HG02943 (cell line): Measurements from ENCODE around the gene LFNG.
"Not testable (repeated sequence)": the region's sequence is repeated elsewhere in the genome, so short reads cannot be mapped to it uniquely, and the experiment has no call there.

Experiments used
- ATAC-seq: cut with Tn5 transposase; IDR thresholded peaks from one replicate; pipeline ENCODE4 v1.9.1; 2021; ENCODE audit warnings: mild to moderate bottlenecking, low read depth, moderate library complexity; ENCODE audit not compliant: unreplicated experiment

The LFNG gene

DNA sequence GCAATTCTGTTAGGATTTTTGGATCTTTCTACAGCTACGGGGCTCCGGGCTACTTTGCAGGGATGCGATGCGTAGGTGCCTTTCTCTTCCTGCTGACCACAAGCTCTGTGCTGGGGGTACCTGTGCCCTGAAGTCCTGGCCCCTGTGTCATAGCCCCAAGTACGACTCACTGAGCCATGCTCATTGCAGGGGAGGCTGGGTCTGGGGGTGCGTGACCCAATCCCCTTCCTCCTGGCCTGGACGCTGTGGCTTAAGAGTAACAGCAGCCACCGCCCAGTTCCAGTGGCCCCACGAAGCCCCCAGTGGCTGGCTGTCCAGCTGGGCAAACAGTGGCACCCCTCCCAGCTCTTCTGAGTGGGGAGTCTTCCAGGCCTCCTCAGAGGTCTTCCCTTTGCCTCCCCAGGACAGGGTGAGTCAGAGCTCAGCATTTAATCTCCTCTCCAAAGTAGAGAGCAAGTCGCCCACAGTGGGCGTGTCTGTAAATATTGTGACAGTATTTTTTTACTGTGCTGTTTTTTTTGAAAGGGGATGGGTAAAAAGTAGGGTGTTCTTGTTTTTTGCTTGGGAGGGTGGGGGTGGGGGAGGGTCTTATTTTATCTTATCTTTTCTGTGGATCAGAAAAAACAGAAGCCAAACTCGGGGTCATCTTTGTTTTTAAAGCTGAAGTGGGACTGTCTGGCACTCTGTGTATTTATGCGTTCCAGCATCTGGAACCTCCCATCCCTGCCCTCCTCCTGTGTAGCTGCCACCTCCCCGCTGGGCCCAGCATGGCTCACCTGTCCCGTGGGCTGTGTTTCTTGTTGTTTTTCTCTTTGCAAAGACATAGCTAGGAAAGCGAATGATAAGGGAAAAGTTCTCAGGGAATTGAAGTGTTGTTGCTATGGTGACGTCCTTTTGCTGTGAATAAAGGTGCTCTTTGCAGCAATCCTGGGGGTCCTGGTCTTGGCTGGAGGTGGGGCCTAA, 8.2 kb downstream of the LFNG start:
- no peak for ATAC-seq

DNA sequence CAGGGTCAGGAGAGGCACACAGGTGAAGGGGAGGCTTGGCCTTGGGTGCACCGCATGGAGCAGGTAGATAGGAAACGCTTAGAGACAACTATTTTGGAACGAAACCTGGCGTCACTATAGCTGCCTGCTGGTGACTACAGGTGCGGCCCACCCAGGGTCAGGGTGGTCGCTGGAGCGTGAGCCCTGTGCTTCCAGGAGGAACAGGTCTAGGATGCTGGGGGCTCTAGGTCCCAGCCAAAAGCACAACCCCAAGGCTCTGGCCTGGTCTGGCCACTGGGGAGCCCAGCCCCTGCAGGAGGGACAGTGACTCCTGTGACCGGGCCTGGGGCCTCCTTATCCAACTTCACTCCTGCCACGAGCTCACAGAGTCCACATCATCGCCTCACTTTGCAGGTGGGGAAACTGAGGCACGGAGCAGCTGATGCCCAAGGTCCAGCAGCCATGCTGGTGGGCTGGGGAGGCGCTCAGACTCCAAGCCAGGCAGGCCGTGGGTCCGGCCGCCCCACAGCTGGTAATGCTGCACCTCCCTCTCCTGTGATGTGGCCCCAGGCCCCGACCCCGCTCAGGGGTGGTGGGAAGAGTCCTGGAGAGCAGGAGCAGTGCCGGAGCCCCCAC, 9.0 kb downstream of the LFNG start:
- ATAC-seq: peak; percentile 22

DNA sequence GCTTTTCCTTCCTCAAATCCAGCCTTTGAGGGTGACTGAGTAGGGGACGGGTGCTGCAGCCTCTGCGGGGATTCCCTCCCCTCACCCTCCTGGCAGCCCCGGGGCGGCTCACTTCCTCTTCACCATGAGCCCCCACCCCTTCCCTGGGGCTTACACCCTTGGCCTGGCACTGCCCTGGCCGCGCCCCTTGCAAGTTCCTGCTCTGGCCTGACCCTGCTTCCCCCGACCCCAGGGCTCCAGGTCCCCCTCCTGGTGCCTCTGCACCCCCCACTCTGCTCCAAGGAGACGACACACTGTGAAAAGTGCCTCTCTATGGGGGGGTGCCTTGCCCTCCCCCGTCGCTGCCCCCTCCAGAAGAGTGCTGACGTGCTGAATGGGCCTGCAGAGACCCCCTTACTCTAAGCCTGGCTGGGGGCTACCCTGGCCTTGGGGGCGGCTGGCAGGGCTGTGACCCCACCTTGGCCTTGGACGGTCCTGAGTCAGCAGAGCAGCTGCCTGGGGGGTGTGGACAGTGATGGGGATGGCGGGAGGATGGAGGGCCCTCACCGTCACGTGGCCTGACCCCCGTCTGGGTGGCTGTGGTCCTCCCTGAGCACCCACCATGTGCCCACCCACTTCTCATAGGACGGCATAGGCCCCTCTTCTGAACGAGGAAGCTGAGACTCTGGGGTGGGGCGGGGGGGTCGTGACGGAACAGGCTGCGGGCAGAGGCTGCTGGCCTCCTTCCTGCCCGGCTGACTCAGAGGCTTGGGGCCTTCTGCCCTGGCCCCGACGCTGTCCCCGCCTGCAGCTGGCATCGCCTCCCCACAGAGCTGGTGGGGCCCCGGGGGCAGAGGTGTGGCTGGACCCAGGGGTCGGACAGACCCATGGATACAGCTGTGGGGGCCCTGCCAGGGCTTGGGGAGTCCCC, 9.8 kb downstream of the LFNG start:
- ATAC-seq: peak; percentile 51

DNA sequence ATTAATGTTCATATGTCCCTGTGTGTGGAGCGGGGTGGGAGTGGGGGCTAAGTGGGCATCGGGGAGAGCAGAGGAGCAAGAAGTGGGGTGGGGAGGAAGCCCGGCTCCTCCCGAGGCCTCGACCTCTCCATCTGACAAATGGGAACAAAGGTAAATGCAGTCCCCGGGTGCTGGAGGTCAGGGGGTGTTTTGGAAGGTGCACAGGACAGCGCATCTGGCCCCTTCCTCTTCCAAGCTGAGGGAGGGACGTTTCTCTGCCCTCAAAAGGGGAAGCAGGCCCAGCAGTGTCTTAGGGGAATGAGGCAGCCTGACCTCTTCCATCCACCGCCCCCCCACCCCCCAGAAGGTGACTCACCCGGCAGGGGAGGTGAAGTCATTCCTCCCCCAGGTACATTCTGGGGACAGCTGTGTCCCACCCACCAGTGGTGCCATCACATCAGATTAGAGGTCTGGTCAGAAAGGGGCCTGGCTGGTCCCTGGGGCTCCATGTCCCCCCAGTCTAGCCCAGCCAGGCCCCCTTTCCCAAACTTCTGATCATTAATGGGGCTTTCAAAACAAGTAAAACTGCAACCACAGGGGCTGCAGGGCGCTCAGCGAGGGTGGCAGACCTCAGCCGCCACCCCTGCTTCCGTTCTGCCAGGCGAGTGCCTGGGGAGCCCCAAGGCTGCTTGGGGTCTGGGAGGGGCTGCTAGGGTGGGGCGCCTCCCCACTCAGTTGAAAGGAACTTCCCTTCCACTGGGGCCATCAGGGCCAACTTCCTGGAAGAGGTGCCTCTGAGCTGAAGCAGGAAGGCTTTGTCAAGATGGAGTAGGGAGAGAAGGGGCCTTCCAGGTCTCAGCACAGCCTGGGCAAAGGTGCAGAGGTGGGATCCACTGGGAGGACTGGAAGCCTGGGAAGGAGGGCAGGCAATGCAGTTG, 10.8 kb downstream of the LFNG start:
- no peak for ATAC-seq

DNA sequence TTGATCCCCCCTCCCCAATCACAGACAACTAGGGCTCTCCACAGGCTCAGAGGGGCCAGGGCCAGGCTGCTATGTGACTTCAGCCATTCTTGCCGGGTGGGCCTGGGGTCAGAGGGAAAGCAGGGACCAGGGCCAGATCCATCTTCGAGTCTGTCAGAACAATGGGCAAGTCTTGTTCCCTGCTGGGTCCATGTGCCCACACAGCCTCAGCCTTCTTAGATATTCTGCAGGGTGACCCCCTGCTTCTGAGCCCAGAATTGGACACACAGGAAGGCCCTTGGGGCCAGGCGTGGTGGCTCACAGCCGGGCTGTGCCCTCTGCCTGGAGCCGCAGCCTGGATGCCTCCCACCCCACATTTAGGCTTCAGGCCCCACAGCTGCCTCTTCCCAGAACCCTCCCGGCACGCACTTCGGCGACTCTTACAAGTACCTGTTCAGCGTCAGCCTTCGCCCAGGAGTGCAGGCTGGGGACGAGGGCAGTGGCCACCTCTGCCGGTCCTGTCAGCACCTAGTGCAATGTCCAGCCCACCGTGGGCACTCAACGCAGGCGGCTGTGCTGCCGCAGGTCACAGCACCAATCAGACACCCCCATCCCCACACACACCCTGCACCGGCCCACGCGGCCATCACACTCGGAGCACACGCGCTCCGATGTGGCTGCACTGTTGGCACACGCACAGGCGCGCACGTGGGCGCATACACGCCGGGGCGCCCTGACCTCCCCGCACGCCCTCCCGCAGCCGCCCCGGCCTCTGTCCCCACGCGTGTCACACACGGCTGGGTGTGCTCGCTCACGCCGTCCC, 11.6 kb downstream of the LFNG start:
- not testable (repeated sequence) for ATAC-seq

DNA sequence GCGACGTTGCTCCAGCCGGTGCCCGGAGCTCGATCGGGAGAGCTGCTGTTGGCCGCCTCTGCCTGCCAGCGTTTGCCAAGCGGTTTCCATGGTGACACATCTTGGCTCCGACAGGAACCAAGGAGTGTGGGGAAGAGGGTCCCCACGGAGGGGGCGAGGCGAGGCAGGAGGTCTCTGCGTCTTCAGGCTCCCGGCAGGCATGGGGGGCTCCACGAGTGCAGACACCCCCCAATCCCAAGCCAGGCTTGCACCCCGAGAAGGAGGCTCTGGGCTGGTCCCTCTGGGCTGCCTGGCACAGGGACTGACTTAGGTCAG, 12.2 kb downstream of the LFNG start:
- ATAC-seq: not testable (repeated sequence)

DNA sequence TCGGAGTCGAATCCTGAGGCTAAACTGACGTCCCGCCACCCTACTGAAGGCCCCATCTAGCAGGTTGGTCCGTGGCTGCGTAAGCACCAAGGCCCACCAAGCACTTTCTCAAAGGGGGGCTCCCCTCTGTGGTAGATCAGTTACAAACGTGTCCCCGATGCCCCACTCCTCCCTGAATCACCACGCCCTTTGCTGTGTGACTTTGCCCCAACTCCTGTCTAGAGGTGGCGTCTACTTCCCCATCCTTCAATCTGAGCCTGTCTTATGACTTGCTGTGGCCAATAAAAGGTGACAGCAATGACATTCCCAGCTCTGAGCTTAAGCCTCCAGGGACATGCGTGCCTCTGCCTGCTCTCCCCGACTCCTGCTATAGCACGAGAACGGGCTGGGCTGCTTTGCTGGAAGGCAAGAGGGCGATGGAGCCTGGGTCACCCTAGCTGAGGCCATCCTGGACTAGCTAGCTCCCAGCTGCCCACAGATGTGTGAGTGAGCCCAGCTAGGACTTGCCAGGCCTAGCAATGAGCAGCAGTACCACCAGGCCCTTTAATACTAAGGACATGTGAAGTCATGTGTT, 12.7 kb downstream of the LFNG start:
- not testable (repeated sequence) for ATAC-seq

DNA sequence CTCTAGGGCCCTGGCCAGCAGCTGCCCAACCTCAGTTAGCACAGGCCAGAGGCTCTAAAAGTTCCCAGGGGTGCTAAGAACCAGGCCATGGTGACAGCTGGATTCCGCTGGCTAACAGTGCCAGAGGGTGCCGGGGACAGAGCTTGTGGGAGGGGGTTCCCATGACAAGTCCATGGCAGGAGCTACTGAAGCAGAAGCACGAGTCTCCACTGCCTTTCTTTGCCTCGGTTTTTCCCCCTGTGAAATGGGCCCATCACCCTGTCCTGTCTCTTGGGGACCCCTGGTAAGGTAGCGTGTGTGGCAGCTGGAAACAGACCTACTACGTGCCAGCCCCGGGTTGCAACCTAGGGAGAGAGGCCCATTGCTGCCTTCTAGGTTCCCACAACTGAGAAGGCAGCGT, 13.2 kb downstream of the LFNG start:
- ATAC-seq: not testable (repeated sequence)

DNA sequence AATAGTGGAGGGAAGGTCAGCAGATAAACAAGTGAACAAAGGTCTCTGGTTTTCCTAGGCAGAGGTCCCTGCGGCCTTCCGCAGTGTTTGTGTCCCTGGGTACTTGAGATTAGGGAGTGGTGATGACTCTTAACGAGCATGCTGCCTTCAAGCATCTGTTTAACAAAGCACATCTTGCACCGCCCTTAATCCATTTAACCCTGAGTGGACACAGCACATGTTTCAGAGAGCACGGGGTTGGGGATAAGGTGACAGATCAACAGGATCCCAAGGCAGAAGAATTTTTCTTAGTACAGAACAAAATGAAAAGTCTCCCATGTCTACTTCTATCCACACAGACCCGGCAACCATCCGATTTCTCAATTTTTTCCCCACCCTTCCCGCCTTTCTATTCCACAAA, 14.0 kb downstream of the LFNG start:
- not testable (repeated sequence) for ATAC-seq

DNA sequence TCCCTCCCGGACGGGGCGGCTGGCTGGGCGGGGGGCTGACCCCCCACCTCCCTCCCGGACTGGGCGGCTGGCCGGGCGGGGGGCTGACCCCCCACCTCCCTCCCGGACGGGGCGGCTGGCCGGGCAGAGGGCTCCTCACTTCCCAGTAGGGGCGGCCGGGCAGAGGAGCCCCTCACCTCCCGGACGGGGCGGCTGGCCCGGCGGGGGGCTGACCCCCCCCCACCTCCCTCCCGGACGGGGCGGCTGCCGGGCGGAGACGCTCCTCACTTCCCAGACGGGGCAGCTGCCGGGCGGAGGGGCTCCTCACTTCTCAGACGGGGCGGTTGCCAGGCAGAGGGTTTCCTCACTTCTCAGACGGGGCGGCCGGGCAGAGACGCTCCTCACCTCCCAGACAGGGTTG, 14.6 kb downstream of the LFNG start:
- not testable (repeated sequence) for ATAC-seq

DNA sequence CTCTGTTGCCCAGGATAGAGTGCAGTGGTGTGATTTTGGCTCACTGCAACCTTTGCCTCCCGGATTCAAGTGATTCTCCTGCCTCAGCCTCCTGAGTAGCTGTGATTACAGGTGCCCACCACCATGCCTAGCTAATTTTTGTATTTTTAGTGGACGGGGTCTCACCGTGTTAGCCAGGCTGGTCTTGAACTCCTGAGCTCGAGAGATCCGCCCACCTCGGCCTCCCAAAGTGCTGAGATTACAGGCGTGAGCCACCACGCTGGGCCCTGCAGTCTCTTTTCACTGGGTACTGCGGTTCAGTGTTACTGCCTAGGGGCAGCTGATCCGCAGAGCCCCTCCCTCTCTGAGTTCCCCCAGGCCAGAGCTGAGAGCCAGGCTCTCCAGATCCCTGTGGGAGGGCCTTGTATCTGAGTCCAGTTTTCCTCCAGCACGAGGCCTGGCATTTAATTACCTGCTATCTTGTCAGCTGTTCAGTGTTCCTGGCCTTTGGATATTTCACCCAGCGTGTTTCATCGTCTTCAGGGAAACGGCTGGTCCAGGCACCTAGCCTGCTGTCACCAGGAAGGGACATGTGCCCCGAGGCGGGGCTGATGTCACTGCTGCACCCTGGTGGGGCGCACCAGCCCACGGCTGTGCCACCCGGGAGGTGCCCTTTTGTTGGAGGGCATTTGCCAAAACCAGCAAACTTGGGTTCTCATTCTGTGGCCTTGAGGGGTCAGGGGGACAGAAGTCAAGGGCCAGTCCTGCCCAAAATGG, 16.5 kb downstream of the LFNG start:
- not testable (repeated sequence) for ATAC-seq

DNA sequence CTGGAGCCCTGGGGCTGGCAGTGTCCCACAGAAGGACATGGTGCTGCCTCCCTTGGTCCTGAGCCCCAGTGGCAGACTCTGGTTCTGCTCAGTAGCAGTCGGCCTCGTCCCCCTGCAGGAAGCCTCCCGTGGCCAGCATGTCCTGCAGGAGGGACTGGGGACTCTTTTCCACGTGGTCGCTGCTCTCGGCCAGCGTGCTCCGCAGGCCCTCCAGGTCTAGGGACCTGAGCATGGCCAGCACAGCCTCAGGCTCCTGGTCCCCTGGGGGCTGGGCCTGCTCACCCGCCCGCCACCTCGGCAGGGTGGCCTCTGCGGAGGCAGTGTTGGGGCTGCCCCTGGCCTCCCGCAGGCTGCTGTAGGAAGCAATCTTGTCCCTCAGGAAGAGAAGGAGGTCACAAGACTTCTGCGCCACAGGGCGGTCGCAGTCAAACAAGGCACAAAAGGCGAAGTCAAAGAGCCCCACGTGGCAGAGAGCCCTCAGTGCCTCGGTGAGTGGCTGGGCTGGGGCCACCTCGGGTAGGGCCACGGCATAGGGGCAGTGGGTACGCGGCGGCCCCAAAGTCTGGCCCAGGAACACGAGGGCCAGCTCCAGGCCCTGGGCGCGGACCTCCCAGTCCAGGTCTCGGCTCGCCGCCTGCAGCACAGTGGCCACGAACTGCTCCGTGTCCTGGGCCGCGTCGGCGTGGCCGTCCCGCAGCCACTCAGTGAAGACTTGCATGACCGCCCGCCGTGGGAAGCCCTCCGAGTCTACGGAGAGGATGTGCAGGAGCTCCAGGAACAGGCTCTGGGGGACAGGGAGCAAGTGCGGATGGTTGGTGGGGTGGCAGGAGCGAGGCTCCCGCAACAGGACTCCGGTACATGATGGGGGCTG, 18.6 kb downstream of the LFNG start:
- ATAC-seq: no peak

DNA sequence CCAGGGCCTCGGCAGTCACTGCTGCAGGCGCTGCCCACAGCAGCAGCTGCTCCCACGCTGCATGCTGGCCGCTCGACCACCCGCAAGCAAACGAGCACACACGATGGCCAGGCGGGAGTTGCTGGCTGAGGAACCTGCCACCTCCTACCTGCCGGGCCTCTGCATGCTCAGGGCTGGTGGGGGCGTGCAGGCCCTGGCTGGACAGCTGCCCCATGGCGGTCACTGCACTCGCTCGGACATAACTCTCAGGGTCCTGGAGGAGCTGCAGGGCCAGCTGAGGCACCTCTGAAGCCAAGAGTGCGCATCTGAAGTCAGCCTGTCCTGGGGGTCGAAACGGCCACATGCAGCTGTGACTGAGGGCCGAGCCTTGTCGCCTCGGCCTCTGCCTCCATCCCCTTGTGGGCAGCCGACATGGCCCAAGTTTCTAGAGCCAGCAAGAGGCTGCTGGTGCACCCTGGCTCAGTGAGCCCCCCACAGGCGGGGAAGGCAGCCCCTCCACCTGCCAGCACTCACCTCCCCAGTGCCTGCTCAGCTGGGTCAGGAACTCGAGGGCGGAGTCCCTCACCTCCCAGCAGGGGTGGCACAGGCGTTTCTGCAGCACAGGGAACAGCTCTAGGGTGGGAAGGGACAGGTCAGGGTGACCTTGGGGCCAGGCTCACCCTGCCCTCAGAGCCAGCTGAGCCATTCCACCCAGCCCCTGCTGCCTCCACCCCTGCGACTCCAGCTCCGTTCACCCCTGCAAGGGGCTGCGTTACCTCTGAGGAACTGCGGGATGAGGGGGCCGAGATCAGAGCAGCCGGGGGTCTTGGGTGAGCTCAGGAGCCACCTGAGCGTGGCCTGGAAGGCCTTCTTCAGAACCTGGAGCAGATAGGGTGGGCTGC, 19.7 kb downstream of the LFNG start:
- ATAC-seq: no peak

DNA sequence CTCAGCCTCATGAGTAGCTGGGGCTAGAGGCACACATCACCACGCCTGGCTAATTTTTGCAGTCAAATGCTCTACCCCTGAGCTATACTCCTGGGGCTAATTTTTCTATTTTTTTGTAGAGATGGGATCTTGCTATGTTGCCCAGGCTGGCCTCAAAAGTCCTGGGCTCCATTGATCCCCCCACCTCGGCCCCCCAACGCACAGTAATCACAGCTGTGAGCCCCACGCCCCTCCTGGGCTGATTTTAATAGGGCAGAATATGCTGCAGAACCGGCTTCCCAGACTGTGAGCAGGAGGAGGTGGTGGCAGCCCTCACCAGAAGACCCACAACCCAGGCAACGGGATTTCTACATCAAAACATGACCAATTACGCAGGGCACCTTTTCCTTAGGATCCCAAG, 20.6 kb downstream of the LFNG start:
- no peak for ATAC-seq

DNA sequence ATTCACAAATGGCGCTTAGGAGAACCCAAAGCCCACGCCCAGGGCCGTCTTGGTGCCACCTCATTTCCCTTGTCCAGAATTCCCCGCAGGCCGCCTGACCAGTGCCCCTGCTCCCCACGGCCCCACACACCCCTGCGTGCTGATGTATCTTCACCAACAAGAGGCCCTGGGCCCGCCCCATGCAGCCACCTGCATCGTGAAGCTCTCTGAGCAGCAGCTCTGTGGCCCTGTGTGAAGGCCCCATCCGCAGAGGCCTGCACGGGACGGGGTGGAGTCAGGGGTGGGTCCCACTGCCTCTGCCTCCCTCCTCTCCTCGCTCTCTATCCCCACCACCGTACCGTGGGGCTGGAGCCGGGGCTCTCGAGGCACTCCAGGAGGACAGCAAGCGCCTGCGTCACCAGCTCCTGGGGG, 21.1 kb downstream of the LFNG start:
- no peak for ATAC-seq
